Endothelial cell of umbilical vein (primary cell): Measurements from ENCODE around the gene UFD1. TPM values are rescaled to one million over a fixed set of nuclear protein-coding genes. Genes with fewer than 3 reads are reported as not detected.

Experiments
- BruUV-seq: library from RNA; stranded (reverse); fragments of 400-500 nt; replicated peaks from 2 replicates; lab custom pipeline; 2021; lab: Mats Ljungman, UMichigan
- CTCF ChIA-PET: fragments of 300-600, 350-600 bp; sonication (Branson Sonifier 250); formaldehyde crosslinking; loops from one replicate; lab custom pipeline; 2021; ENCODE audit warnings: antibody characterized with exemption, inconsistent platforms; lab: Charles Lee
- POLR2A ChIA-PET: fragments of 300-600, 350-600 bp; sonication (Branson Sonifier 250); formaldehyde crosslinking; loops from one replicate; lab custom pipeline; 2021; ENCODE audit warnings: antibody characterized with exemption, inconsistent platforms; lab: Charles Lee
- DNase-seq: peaks from one replicate; pipeline ENCODE4 v3.0.0-alpha.2; 2011; ENCODE audit warnings: low read depth, low spot score
- FAIRE-seq: peaks from 2 replicates; lab custom pipeline; 2011; peaks lifted over from hg19 to GRCh38; lab: Jason Lieb, UNC
- H2AFZ ChIP-seq: 2 replicates; pipeline ENCODE4 v1.6.0; 2012; ENCODE audit warnings: low read depth, low read length, control low read depth, inconsistent platforms
- H3K27ac ChIP-seq: 2 replicates; pipeline ENCODE4 v1.5.1; 2011; ENCODE audit warnings: low read depth, mild to moderate bottlenecking, control low read depth, low read length, moderate library complexity; ENCODE audit not compliant: insufficient read depth
- H3K27me3 ChIP-seq, 2 experiments: 2 replicates each; pipeline versions ENCODE4 v1.6.0 to v1.6.1; 2011; ENCODE audit warnings: low read length in 2 of 2, mixed read lengths in 1 of 2; ENCODE audit not compliant: control insufficient read depth in 2 of 2, insufficient read depth in 2 of 2
- H3K36me3 ChIP-seq, 2 experiments: 2 replicates in 1 of 2; 3 replicates in 1 of 2; pipeline ENCODE4 v1.5.1; 2011; ENCODE audit warnings: low read length in 2 of 2, mild to moderate bottlenecking in 1 of 2, moderate library complexity in 1 of 2; ENCODE audit not compliant: control insufficient read depth in 2 of 2, insufficient read depth in 2 of 2; ENCODE audit errors: extremely low read depth in 1 of 2
- H3K4me1 ChIP-seq: 3 replicates; pipeline ENCODE4 v1.5.1; 2011; ENCODE audit warnings: mild to moderate bottlenecking, low read length; ENCODE audit not compliant: control insufficient read depth, insufficient read depth; ENCODE audit errors: extremely low read depth
- H3K4me2 ChIP-seq: 2 replicates; pipeline ENCODE4 v1.6.1; 2011; ENCODE audit warnings: low read length, control low read depth, mixed read lengths; ENCODE audit not compliant: insufficient read depth
- H3K4me3 ChIP-seq, 3 experiments: fragments of 200-600 bp in 1 of 3; sonication (generic), shearing (Covaris generic) in 1 of 3; replicated peaks in 1 of 3; 2 replicates each; pipeline ENCODE4 v1.5.1; 2011 to 2016; ENCODE audit warnings: control low read depth in 3 of 3, low read length in 3 of 3, mild to moderate bottlenecking in 2 of 3, inconsistent platforms in 1 of 3, low read depth in 1 of 3, moderate library complexity in 1 of 3; ENCODE audit not compliant: insufficient read depth in 1 of 3
- H3K79me2 ChIP-seq: 2 replicates; pipeline ENCODE4 v1.6.0; 2012; ENCODE audit warnings: low read length, inconsistent platforms; ENCODE audit not compliant: control insufficient read depth, insufficient read depth
- H3K9ac ChIP-seq: replicated peaks from 2 replicates; pipeline ENCODE3; 2011; ENCODE audit warnings: low read length, control low read depth; ENCODE audit not compliant: insufficient read depth; ENCODE audit errors: extremely low read depth
- H3K9me1 ChIP-seq: replicated peaks from 3 replicates; pipeline ENCODE4 v1.6.0; 2011; ENCODE audit warnings: mild to moderate bottlenecking, low read length; ENCODE audit not compliant: control insufficient read depth, insufficient read depth; ENCODE audit errors: extremely low read depth
- H3K9me3 ChIP-seq: replicated peaks from 2 replicates; pipeline ENCODE4 v1.5.1; 2012; ENCODE audit warnings: low read length, inconsistent platforms; ENCODE audit not compliant: control insufficient read depth, insufficient read depth
- H4K20me1 ChIP-seq: replicated peaks from 2 replicates; pipeline ENCODE3; 2011; ENCODE audit warnings: mild to moderate bottlenecking, low read length; ENCODE audit not compliant: control insufficient read depth, insufficient read depth; ENCODE audit errors: extremely low read depth
- CTCF ChIP-seq, 2 donors: IDR thresholded peaks; 1 replicate in 1 of 2; 2 replicates in 1 of 2; pipeline ENCODE4 v1.5.1; 2011; ENCODE audit warnings: low read length in 2 of 2, mild to moderate bottlenecking in 2 of 2, moderate library complexity in 2 of 2, control low read depth in 1 of 2, inconsistent platforms in 1 of 2, low read depth in 1 of 2; ENCODE audit not compliant: insufficient read depth in 1 of 2; ENCODE audit errors: extremely low read depth in 1 of 2
- EZH2 ChIP-seq: IDR thresholded peaks from 2 replicates; pipeline ENCODE4 v1.6.1; 2012; ENCODE audit warnings: borderline replicate concordance, low read depth, mild to moderate bottlenecking, moderate library complexity, low read length, inconsistent platforms; ENCODE audit not compliant: severe bottlenecking
- FOS ChIP-seq: IDR thresholded peaks from 2 replicates; pipeline ENCODE4 v1.6.1; 2011; ENCODE audit warnings: mild to moderate bottlenecking, low read length, moderate library complexity, borderline replicate concordance; ENCODE audit not compliant: insufficient read depth
- GATA2 ChIP-seq: IDR thresholded peaks from 2 replicates; pipeline ENCODE4 v1.7.0; 2011; ENCODE audit warnings: low read depth, mild to moderate bottlenecking, moderate library complexity, mixed read lengths, low read length; ENCODE audit not compliant: insufficient read length, insufficient read depth
- JUN ChIP-seq: IDR thresholded peaks from 2 replicates; pipeline ENCODE4 v1.6.1; 2011; ENCODE audit warnings: borderline replicate concordance, low read depth; ENCODE audit not compliant: insufficient read length, insufficient read depth
- MAX ChIP-seq: IDR thresholded peaks from 2 replicates; pipeline ENCODE4 v1.6.1; 2011; ENCODE audit not compliant: insufficient read depth, insufficient read length
- MYC ChIP-seq: IDR thresholded peaks from one replicate; pipeline ENCODE4 v1.6.1; 2011; ENCODE audit warnings: mild to moderate bottlenecking, low read depth, low read length
- POLR2A ChIP-seq: IDR thresholded peaks from 2 replicates; pipeline ENCODE4 v1.6.1; 2012; ENCODE audit warnings: low read depth, mild to moderate bottlenecking, control low read depth, low read length
- POLR2AphosphoS5 ChIP-seq: IDR thresholded peaks from 2 replicates; pipeline ENCODE4 v1.6.1; 2012; ENCODE audit warnings: low read depth, mild to moderate bottlenecking, control low read depth, low read length, moderate library complexity; ENCODE audit not compliant: insufficient read depth
- dilution Hi-C: fragments of 300-500 bp; cut with MboI; formaldehyde crosslinking; loops from one replicate; pipeline ENCODE4 v1.15.0; 2019; ENCODE audit warnings: low sequenced_read_pairs; ENCODE audit not compliant: extremely low pct_ligation_motif_present
- intact Hi-C: fragments of 100-400 bp; cut with micrococcal nuclease; formaldehyde crosslinking; loops from one replicate; pipeline ENCODE4 v1.10.0; 2022
- polyA plus RNA-seq, 4 experiments: library from polyadenylated mRNA; depleted of rRNA in 3 of 4; stranded (reverse) in 3 of 4; unstranded in 1 of 4; fragments of >200 nt; gene quantifications; 2 replicates each; pipeline versions ENCODE4 v1.2.1 to v1.2.3, GENCODE V29; 2011 to 2012; ENCODE audit warnings: missing spikeins in 1 of 4
- total RNA-seq: library from RNA; stranded (reverse); gene quantifications from 2 replicates; pipeline ENCODE4 v1.2.3, GENCODE V29; 2021

The UFD1 gene
- total and polyA plus RNA-seq, 2 donors (not counting 3 experiments of a cell fraction or from before 2014, with no cell fraction given), result 127 to 228 TPM

GRCh38 chr22:19506212-19506611 lies 27.2 kb upstream of the UFD1 start:
- Histone ChIP-seq H3K9me3 (no peaks in the 10 kb centered on the region), H3K27ac (no peak overlapping the region), H3K9ac (no peak overlapping the region), H3K4me3 (no peak overlapping the region), H3K79me2 (no peaks in the 10 kb centered on the region), H4K20me1 (no peaks in the 10 kb centered on the region), H3K36me3 (no peaks in the 10 kb centered on the region), H3K9me1 (no peaks in the 10 kb centered on the region), H2AFZ (no peak overlapping the region), H3K4me1 (no peaks in the 10 kb centered on the region), H3K4me2 (no peak overlapping the region), H3K27me3 (no peaks in the 10 kb centered on the region)
- POLR2A ChIA-PET, result no interaction called here
- DNase-seq (no peak), FAIRE-seq (no peak)
- dilution Hi-C loops, result no loop called here
- TF ChIP-seq CTCF (IDR thresholded peaks at IDR 0.05; ENCODE audit: extremely low read depth in 1 of 2, insufficient read depth in 1 of 2, low read depth in 1 of 2, low read length in 2 of 2), result no peak
- no peak for TF ChIP-seq POLR2AphosphoS5
- TF ChIP-seq MAX, result no peak
- no peak for TF ChIP-seq POLR2A
- no peak for TF ChIP-seq JUN
- no peak for TF ChIP-seq EZH2
- TF ChIP-seq GATA2, result no peak
- TF ChIP-seq MYC, result no peak
- no peak for TF ChIP-seq FOS
- no TSS peak for BruUV-seq
- CTCF ChIA-PET, result no interaction called here
- intact Hi-C loops, result no loop called here
